Measurements from ENCODE around the gene RFC4. TPM values are rescaled to one million over a fixed set of nuclear protein-coding genes. Genes with fewer than 3 reads are reported as not detected.

The RFC4 gene
- total and polyA plus RNA-seq, 2 donors (not counting 3 experiments of a cell fraction or from before 2014, with no cell fraction given), result 6.2 to 33.7 TPM

GRCh38 chr3:186839874-186840641 is 33.8 kb upstream of the RFC4 start:
- Histone ChIP-seq H3K27ac (ENCODE audit: insufficient read depth, low read depth, low read length) (no peak overlapping the region), H3K36me3 (ENCODE audit: control insufficient read depth in 2 of 2, extremely low read depth in 1 of 2, insufficient read depth in 2 of 2, low read length in 2 of 2) (no peaks in the 10 kb centered on the region), H3K9me3 (replicated peaks; ENCODE audit: control insufficient read depth, insufficient read depth, low read length) (no peaks in the 10 kb centered on the region), H3K9ac (replicated peaks; ENCODE audit: extremely low read depth, insufficient read depth, low read length) (no peak overlapping the region), H4K20me1 (replicated peaks; ENCODE audit: control insufficient read depth, extremely low read depth, insufficient read depth, low read length) (no peaks in the 10 kb centered on the region), H3K4me2 (ENCODE audit: insufficient read depth, low read length) (no peak overlapping the region), H2AFZ (ENCODE audit: low read depth, low read length) (no peak overlapping the region), H3K4me1 (ENCODE audit: control insufficient read depth, extremely low read depth, insufficient read depth, low read length) (no peaks in the 10 kb centered on the region), H3K79me2 (ENCODE audit: control insufficient read depth, insufficient read depth, low read length) (no peaks in the 10 kb centered on the region), H3K27me3 (ENCODE audit: control insufficient read depth in 2 of 2, insufficient read depth in 2 of 2, low read length in 2 of 2) (no peaks in the 10 kb centered on the region), H3K4me3 (replicated peaks in 1 of 3; ENCODE audit: insufficient read depth in 1 of 3, low read depth in 1 of 3, low read length in 3 of 3) (no peak overlapping the region), H3K9me1 (replicated peaks; ENCODE audit: control insufficient read depth, extremely low read depth, insufficient read depth, low read length) (no peaks in the 10 kb centered on the region)
- no peak for TF ChIP-seq MAX (IDR thresholded peaks at IDR 0.05; ENCODE audit: insufficient read depth, insufficient read length)
- TF ChIP-seq GATA2 (IDR thresholded peaks at IDR 0.05; ENCODE audit: insufficient read depth, insufficient read length, low read depth, low read length), result no peak
- no peak for TF ChIP-seq POLR2A (IDR thresholded peaks at IDR 0.05; ENCODE audit: low read depth, low read length)
- no peak for TF ChIP-seq FOS (IDR thresholded peaks at IDR 0.05; ENCODE audit: borderline replicate concordance, insufficient read depth, low read length)
- TF ChIP-seq MYC (IDR thresholded peaks at IDR 0.05; ENCODE audit: low read depth, low read length), result no peak
- TF ChIP-seq EZH2 (IDR thresholded peaks at IDR 0.05; ENCODE audit: borderline replicate concordance, low read depth, low read length, severe bottlenecking), result no peak
- no peak for TF ChIP-seq POLR2AphosphoS5 (IDR thresholded peaks at IDR 0.05; ENCODE audit: insufficient read depth, low read depth, low read length)
- TF ChIP-seq JUN (IDR thresholded peaks at IDR 0.05; ENCODE audit: borderline replicate concordance, insufficient read depth, insufficient read length, low read depth), result no peak
- TF ChIP-seq, protein P1, sequence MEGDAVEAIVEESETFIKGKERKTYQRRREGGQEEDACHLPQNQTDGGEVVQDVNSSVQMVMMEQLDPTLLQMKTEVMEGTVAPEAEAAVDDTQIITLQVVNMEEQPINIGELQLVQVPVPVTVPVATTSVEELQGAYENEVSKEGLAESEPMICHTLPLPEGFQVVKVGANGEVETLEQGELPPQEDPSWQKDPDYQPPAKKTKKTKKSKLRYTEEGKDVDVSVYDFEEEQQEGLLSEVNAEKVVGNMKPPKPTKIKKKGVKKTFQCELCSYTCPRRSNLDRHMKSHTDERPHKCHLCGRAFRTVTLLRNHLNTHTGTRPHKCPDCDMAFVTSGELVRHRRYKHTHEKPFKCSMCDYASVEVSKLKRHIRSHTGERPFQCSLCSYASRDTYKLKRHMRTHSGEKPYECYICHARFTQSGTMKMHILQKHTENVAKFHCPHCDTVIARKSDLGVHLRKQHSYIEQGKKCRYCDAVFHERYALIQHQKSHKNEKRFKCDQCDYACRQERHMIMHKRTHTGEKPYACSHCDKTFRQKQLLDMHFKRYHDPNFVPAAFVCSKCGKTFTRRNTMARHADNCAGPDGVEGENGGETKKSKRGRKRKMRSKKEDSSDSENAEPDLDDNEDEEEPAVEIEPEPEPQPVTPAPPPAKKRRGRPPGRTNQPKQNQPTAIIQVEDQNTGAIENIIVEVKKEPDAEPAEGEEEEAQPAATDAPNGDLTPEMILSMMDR (IDR thresholded peaks at IDR 0.05; ENCODE audit: extremely low read depth in 1 of 2, insufficient read depth in 1 of 2, low read depth in 1 of 2, low read length in 2 of 2), result no peak
- intact Hi-C loops (cut with micrococcal nuclease) (no loop called here), dilution Hi-C loops (cut with MboI; ENCODE audit: extremely low pct_ligation_motif_present, low sequenced_read_pairs) (no loop called here)
- FAIRE-seq (no peak), DNase-seq (ENCODE audit: low read depth, low spot score) (no peak)
- no TSS peak for BruUV-seq (replicated peaks)
- CTCF ChIA-PET, result interaction anchor here (0.9 kb wide), 2 partner anchors 9 to 325 kb away, joined by 3 read pairs; no protein-coding TSS in a partner anchor
- POLR2A ChIA-PET, result no interaction called here

All from endothelial cell of umbilical vein (primary cell).